BJ (cell line): ENCODE data around the gene IFNLR1. TPM values are rescaled to one million over a fixed set of nuclear protein-coding genes. Genes with fewer than 3 reads are reported as not detected.

Source experiments
- CTCF ChIA-PET: fragments of 350-600 bp; formaldehyde crosslinking; extraction: SDS; loops from one replicate; lab custom pipeline; 2021; ENCODE audit warnings: antibody characterized with exemption, inconsistent platforms; lab: Yijun Ruan, JAX
- POLR2A ChIA-PET: fragments of 300-600 bp; sonication (Branson Sonifier 250); formaldehyde crosslinking; extraction: SDS; loops from one replicate; lab custom pipeline; 2021; ENCODE audit warnings: antibody characterized with exemption; lab: Charles Lee
- DNase-seq: peaks from one replicate; pipeline ENCODE4 v3.0.0-alpha.2; 2011; ENCODE audit warnings: low read depth
- H3K27me3 ChIP-seq: 2 replicates; pipeline ENCODE4 v1.6.0; 2011; ENCODE audit warnings: low read length; ENCODE audit not compliant: control insufficient read depth, insufficient read depth
- H3K36me3 ChIP-seq: 2 replicates; pipeline ENCODE4 v1.5.1; 2011; ENCODE audit warnings: low read length; ENCODE audit not compliant: control insufficient read depth, insufficient read depth
- H3K4me3 ChIP-seq: 2 replicates; pipeline ENCODE4 v1.5.1; 2011; ENCODE audit warnings: low read depth, mild to moderate bottlenecking, control low read depth, low read length
- polyA plus RNA-seq: library from polyadenylated mRNA; depleted of rRNA; stranded (reverse); fragments of >200 nt; gene quantifications from 2 replicates; pipeline ENCODE4 v1.2.3, GENCODE V29; 2011
- TF ChIP-seq, protein P1 (sequence below): IDR thresholded peaks from 2 replicates; pipeline ENCODE4 v1.5.1; 2011; ENCODE audit warnings: low read depth, mild to moderate bottlenecking, control low read depth, inconsistent platforms, low read length, moderate library complexity; ENCODE audit not compliant: insufficient read depth

IFNLR1 gene
- polyA plus RNA-seq, 1 experiment = not detected

DNA sequence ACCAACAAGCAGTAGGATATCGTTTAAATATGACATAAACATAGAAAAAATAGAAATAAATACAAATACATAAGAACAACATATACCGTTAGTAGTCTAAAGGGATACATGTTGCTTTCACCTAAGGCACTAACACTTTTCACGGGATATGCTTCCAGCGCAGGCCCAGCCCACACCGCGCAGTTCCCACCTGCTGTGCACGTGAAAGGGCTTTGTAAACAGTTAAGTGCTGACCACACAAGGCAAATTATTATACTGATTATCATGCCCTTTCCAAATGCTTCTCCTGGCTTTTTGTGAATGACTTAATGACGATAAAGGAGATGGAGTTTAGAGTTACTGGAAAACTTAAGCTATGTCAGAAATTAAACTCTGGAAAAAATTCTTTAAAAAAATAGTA is 32.9 kb downstream of the IFNLR1 start:
- ChIA-PET CTCF (interaction anchor here (1.0 to 1.3 kb wide), 4 partner anchors 13 to 238 kb away, joined by 3 to 7 read pairs (median 5); no protein-coding TSS in a partner anchor), POLR2A (no interaction called here)
- no peak for DNase-seq
- Histone ChIP-seq H3K27me3 (peaks cover 10% of the 10 kb centered on the region), H3K36me3 (no peaks in the 10 kb centered on the region), H3K4me3 (no peak overlapping the region)
- TF ChIP-seq, protein P1, sequence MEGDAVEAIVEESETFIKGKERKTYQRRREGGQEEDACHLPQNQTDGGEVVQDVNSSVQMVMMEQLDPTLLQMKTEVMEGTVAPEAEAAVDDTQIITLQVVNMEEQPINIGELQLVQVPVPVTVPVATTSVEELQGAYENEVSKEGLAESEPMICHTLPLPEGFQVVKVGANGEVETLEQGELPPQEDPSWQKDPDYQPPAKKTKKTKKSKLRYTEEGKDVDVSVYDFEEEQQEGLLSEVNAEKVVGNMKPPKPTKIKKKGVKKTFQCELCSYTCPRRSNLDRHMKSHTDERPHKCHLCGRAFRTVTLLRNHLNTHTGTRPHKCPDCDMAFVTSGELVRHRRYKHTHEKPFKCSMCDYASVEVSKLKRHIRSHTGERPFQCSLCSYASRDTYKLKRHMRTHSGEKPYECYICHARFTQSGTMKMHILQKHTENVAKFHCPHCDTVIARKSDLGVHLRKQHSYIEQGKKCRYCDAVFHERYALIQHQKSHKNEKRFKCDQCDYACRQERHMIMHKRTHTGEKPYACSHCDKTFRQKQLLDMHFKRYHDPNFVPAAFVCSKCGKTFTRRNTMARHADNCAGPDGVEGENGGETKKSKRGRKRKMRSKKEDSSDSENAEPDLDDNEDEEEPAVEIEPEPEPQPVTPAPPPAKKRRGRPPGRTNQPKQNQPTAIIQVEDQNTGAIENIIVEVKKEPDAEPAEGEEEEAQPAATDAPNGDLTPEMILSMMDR = no peak

DNA sequence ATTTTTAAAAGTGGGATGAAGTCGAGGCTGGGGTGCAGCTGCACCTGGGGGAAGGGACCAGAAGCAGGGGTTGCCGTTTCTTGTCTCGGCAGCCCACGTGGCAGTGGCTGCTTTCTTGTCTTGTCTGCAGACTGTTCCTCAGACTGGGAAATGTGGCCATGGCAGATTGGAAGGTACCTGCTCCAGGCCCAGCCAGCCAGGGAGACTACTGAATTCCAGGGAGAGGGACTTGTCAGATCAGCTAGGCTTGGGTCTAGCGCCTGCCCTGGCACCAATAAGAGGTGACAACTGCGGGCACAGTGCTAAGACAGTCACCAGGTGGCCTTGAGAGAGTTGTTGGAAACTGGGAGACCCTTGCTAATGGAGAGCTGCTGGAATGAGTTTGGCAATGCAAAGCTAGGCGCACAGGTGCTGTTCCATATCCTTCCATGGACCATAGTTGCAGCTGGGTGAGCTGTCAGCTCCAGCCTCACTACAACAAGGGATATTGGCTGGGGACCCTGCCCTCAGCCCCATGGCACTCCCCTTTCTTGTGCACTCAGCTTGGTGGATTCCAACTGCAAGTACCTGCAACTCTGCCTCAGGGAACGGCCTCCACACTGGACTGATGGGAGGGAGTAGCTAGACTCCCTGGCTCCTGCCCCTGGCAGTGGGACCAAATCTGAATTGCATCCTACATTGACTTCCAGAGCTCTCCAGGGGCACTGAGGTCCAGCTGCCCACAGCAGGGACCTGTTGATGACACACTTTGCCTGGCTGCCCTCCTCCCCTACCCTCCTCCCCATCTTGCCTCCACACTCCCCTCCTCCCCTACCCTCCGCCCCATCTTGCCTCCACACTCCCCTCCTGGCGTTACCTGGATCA is 34.2 kb downstream of the IFNLR1 start:
- CTCF ChIA-PET = interaction anchor here (0.7 to 3.9 kb wide), 8 partner anchors 13 to 434 kb away, joined by 3 to 36 read pairs (median 4); no protein-coding TSS in a partner anchor
- TF ChIP-seq, protein P1 = no peak
- no peaks in the 10 kb centered on the region for H3K36me3 ChIP-seq
- POLR2A ChIA-PET = no interaction called here
- no peak overlapping the region for H3K4me3 ChIP-seq
- no peak for DNase-seq
- peaks cover 9% of the 10 kb centered on the region for H3K27me3 ChIP-seq

DNA sequence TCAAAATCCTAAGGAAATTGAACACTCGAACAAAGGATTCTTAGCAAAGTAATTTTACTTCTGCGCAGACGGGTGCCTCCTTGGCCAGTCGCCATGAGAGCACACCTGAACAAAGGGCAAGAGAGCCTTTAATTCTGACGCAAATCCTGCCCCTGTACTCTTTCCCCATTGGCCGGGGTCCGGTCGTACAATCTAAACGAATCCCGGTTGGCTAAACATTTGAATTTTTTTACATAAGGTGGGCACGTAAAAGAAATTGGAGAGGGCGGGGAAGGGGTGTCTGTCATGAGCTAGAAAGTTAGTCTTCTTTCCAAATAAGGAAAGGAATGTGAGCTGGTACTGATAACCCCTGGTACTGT is 35.9 kb downstream of the IFNLR1 start:
- no peak overlapping the region for H3K4me3 ChIP-seq
- DNase-seq = no peak
- CTCF ChIA-PET = interaction anchor here (0.6 to 3.9 kb wide), 8 partner anchors 11 to 241 kb away, joined by 3 to 41 read pairs (median 9); no protein-coding TSS in a partner anchor
- TF ChIP-seq, protein P1 = no peak
- peaks cover 9% of the 10 kb centered on the region for H3K27me3 ChIP-seq
- POLR2A ChIA-PET = no interaction called here
- no peaks in the 10 kb centered on the region for H3K36me3 ChIP-seq

DNA sequence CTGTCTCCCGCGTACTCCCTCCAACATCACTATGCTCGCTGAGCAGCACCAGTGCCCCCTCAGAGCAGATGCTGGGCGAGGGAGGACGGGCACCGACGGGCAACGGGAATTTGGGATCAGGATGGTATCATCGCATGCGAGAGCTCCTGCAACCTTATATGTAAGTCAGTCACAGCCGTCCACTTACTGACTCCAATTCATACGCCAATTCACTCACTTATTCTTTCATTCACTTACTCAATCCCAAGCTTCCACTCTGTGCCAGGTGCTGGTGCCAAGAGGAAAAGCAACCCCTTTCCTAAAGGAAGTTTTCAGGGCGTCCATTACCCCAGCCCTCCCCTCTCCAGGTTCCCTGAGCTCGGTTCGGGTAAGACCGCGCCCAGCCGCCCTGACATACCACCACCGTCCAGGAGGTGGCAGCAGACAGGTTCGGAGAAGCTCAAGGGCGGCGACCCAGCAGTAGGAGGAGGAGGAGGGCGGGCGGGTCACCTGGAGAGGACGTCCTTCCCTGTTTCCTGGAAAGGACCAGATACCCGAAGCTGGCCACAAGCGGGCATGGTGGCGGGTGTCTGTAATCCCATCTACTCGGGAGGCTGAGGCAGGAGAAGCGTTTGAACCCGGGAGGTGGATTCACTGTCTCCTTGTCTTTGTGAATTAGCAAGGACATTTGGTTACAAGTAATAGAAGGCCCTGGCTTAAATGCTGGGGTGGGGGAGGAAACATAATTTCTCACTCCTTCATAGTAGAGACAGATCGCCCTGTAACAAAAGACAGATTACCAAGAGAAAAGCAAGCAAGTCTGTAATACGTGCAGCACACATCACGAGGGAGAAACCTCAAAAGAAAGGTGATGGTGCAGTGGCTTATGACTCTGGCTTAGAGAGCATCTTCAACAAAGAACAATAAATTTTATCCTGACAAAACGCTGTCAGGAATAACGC is 36.6 kb downstream of the IFNLR1 start:
- ChIA-PET CTCF (interaction anchor here (0.6 to 3.9 kb wide), 35 partner anchors 9 to 824 kb away, joined by 3 to 41 read pairs (median 5); no protein-coding TSS in a partner anchor), POLR2A (no interaction called here)
- Histone ChIP-seq H3K27me3 (peaks cover 9% of the 10 kb centered on the region), H3K36me3 (no peaks in the 10 kb centered on the region), H3K4me3 (no peak overlapping the region)
- no peak for DNase-seq
- TF ChIP-seq, protein P1 = peak; percentile 91
